ENCODE measurements around the gene UFD1. TPM values are rescaled to one million over a fixed set of nuclear protein-coding genes. Genes with fewer than 3 reads are reported as not detected.

The UFD1 gene
- total and polyA plus RNA-seq, 2 experiments from 2014 or later: 51.5 to 79.1 TPM

DNA sequence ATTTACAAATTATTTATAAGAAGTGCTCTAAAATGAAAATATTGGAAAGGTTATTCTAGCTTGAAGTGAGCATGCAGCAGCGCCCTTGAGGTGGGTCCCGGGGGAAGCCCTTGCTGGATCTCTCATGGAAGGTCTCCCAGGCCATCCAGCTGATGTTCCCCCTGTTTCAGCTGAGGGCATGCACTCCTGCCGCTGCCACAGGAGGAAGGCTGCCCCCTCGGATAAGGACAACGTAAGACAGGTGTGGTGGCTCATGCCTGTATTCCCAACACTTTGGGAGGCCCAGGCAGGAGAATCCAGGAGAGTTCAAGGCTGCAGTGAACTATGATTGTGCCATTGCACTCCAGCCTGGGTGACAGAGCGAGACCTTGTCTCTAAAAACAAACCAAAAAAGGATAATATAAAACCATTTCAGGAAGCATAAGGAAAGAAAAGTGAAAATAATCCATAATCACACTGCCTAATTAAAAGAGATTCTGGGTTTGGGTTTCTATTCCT is 15.7 kb upstream of the UFD1 start:
- TF ChIP-seq EZH2 (IDR thresholded peaks at IDR 0.05; ENCODE audit: borderline replicate concordance): no peak
- TF ChIP-seq EZH2phosphoT487 (IDR thresholded peaks at IDR 0.05; ENCODE audit: low read depth, severe bottlenecking, unreplicated experiment): no peak
- TF ChIP-seq, protein P1, sequence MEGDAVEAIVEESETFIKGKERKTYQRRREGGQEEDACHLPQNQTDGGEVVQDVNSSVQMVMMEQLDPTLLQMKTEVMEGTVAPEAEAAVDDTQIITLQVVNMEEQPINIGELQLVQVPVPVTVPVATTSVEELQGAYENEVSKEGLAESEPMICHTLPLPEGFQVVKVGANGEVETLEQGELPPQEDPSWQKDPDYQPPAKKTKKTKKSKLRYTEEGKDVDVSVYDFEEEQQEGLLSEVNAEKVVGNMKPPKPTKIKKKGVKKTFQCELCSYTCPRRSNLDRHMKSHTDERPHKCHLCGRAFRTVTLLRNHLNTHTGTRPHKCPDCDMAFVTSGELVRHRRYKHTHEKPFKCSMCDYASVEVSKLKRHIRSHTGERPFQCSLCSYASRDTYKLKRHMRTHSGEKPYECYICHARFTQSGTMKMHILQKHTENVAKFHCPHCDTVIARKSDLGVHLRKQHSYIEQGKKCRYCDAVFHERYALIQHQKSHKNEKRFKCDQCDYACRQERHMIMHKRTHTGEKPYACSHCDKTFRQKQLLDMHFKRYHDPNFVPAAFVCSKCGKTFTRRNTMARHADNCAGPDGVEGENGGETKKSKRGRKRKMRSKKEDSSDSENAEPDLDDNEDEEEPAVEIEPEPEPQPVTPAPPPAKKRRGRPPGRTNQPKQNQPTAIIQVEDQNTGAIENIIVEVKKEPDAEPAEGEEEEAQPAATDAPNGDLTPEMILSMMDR (IDR thresholded peaks at IDR 0.05; ENCODE audit: poor library complexity): no peak
- 93% methylated on average over 6 of the region's 6 CpGs for WGBS (ENCODE audit: low lambda C conversion rate, missing lambda C conversion rate)
- Histone ChIP-seq H3K4me2 (no peak overlapping the region), H3K4me3 (no peak overlapping the region), H3K27ac (no peak overlapping the region), H3K4me1 (ENCODE audit: insufficient read depth) (no peaks in the 10 kb centered on the region), H2AFZ (no peak overlapping the region), H4K20me1 (ENCODE audit: insufficient read depth, poor library complexity, severe bottlenecking) (no peaks in the 10 kb centered on the region), H3K27me3 (no peaks in the 10 kb centered on the region), H3K9me2 (replicated peaks; ENCODE audit: insufficient read depth) (no peaks in the 10 kb centered on the region), H3K9me3 (ENCODE audit: low read depth) (no peaks in the 10 kb centered on the region), H3K36me3 (replicated peaks; ENCODE audit: insufficient read depth, low read depth) (no peaks in the 10 kb centered on the region), H3K79me2 (no peaks in the 10 kb centered on the region)
- no peak for DNase-seq (ENCODE audit: low spot score)

DNA sequence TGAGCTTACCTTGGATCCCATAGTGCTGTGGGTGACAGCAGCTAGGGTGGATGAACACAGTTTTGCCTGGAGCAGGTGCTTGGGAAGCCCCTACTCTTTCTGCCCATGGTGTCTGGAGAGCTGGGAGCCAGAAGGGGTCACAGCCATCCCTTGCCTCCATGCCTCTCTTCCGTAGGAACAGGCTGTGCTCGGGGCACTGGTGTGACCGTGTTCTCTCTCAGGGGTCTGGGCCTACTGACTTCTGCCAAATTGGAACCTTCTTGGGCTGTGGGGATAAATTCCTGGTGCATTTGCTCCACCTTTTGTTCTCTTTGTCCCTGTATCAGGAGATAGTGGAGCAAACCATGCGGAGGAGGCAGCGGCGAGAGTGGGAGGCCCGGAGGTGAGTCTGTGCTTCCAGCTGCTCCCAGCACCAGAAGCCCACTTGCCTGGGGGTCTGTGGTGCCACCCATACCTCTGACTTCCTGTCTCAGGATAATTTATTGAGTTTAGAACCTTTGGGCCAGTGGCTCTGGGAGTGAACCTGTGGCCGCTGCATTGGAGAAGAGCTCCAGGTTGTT is 15.1 kb upstream of the UFD1 start:
- H3K9me3 ChIP-seq (ENCODE audit: low read depth): no peaks in the 10 kb centered on the region
- no peak overlapping the region for H3K27ac ChIP-seq
- H3K4me2 ChIP-seq: no peak overlapping the region
- WGBS (ENCODE audit: low lambda C conversion rate, missing lambda C conversion rate): 98% methylated on average over 8 of the region's 8 CpGs
- H3K4me3 ChIP-seq: no peak overlapping the region
- H2AFZ ChIP-seq: no peak overlapping the region
- TF ChIP-seq, protein P1 (IDR thresholded peaks at IDR 0.05; ENCODE audit: poor library complexity): no peak
- no peak for TF ChIP-seq EZH2 (IDR thresholded peaks at IDR 0.05; ENCODE audit: borderline replicate concordance)
- no peak for TF ChIP-seq EZH2phosphoT487 (IDR thresholded peaks at IDR 0.05; ENCODE audit: low read depth, severe bottlenecking, unreplicated experiment)
- H3K4me1 ChIP-seq (ENCODE audit: insufficient read depth): no peaks in the 10 kb centered on the region
- H3K9me2 ChIP-seq (replicated peaks; ENCODE audit: insufficient read depth): no peaks in the 10 kb centered on the region
- no peaks in the 10 kb centered on the region for H4K20me1 ChIP-seq (ENCODE audit: insufficient read depth, poor library complexity, severe bottlenecking)
- H3K36me3 ChIP-seq (replicated peaks; ENCODE audit: insufficient read depth, low read depth): no peaks in the 10 kb centered on the region
- H3K79me2 ChIP-seq: no peaks in the 10 kb centered on the region
- DNase-seq (ENCODE audit: low spot score): no peak
- H3K27me3 ChIP-seq: no peaks in the 10 kb centered on the region

- Histone ChIP-seq H3K36me3 (replicated peaks; ENCODE audit: insufficient read depth, low read depth) (no peaks in the 10 kb centered on the region), H3K4me3 (no peak overlapping the region), H3K4me2 (no peak overlapping the region), H3K4me1 (ENCODE audit: insufficient read depth) (no peaks in the 10 kb centered on the region), H4K20me1 (ENCODE audit: insufficient read depth, poor library complexity, severe bottlenecking) (no peaks in the 10 kb centered on the region), H3K79me2 (no peaks in the 10 kb centered on the region), H3K9me3 (ENCODE audit: low read depth) (no peaks in the 10 kb centered on the region), H3K27ac (no peak overlapping the region), H3K9me2 (replicated peaks; ENCODE audit: insufficient read depth) (no peaks in the 10 kb centered on the region), H3K27me3 (no peaks in the 10 kb centered on the region), H2AFZ (no peak overlapping the region)
- DNase-seq (ENCODE audit: low spot score): no peak
- WGBS (ENCODE audit: low lambda C conversion rate, missing lambda C conversion rate): 91% methylated on average over 6 of the region's 6 CpGs
- TF ChIP-seq EZH2phosphoT487 (IDR thresholded peaks at IDR 0.05; ENCODE audit: low read depth, severe bottlenecking, unreplicated experiment) (no peak), EZH2 (IDR thresholded peaks at IDR 0.05; ENCODE audit: borderline replicate concordance) (no peak)
- TF ChIP-seq, protein P1 (IDR thresholded peaks at IDR 0.05; ENCODE audit: poor library complexity): no peak
Observed at GRCh38 chr22:19492504-19493174, 13.6 kb upstream of the UFD1 start.
